ENCODE measurements around the gene TSPAN14. TPM values are rescaled to one million over a fixed set of nuclear protein-coding genes. Genes with fewer than 3 reads are reported as not detected.

The TSPAN14 gene
- total and polyA plus RNA-seq, 2 experiments from 2014 or later = 17.9 to 40.7 TPM

DNA sequence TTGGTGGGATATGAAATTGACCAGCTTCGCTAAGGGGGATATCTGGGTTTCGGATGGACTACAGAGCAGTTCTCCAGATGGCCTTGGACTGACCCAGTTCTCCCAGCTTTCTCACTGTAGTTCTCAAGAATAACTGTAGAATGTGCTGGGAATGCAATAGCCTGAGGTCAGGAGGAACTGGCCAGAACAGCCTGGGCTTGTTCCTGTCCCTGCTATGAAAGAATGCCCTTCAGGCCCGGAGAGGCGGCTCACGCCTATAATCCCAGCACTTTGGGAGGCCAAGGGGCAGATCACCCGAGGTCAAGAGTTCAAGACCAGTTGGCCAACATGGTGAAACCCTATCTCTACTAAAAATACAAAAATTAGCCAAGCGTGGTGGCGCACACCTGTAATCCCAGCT is 12.3 kb upstream of the TSPAN14 start:
- no peak overlapping the region for H3K27ac Mint-ChIP-seq
- no peak overlapping the region for H2AFZ ChIP-seq
- H3K4me3 ChIP-seq = no peak overlapping the region
- no peaks in the 10 kb centered on the region for H3K9me3 Mint-ChIP-seq
- H3K9me2 ChIP-seq (ENCODE audit: insufficient read depth) = no peaks in the 10 kb centered on the region
- H3K36me3 ChIP-seq (ENCODE audit: insufficient read depth) = no peaks in the 10 kb centered on the region
- TF ChIP-seq, protein P1, sequence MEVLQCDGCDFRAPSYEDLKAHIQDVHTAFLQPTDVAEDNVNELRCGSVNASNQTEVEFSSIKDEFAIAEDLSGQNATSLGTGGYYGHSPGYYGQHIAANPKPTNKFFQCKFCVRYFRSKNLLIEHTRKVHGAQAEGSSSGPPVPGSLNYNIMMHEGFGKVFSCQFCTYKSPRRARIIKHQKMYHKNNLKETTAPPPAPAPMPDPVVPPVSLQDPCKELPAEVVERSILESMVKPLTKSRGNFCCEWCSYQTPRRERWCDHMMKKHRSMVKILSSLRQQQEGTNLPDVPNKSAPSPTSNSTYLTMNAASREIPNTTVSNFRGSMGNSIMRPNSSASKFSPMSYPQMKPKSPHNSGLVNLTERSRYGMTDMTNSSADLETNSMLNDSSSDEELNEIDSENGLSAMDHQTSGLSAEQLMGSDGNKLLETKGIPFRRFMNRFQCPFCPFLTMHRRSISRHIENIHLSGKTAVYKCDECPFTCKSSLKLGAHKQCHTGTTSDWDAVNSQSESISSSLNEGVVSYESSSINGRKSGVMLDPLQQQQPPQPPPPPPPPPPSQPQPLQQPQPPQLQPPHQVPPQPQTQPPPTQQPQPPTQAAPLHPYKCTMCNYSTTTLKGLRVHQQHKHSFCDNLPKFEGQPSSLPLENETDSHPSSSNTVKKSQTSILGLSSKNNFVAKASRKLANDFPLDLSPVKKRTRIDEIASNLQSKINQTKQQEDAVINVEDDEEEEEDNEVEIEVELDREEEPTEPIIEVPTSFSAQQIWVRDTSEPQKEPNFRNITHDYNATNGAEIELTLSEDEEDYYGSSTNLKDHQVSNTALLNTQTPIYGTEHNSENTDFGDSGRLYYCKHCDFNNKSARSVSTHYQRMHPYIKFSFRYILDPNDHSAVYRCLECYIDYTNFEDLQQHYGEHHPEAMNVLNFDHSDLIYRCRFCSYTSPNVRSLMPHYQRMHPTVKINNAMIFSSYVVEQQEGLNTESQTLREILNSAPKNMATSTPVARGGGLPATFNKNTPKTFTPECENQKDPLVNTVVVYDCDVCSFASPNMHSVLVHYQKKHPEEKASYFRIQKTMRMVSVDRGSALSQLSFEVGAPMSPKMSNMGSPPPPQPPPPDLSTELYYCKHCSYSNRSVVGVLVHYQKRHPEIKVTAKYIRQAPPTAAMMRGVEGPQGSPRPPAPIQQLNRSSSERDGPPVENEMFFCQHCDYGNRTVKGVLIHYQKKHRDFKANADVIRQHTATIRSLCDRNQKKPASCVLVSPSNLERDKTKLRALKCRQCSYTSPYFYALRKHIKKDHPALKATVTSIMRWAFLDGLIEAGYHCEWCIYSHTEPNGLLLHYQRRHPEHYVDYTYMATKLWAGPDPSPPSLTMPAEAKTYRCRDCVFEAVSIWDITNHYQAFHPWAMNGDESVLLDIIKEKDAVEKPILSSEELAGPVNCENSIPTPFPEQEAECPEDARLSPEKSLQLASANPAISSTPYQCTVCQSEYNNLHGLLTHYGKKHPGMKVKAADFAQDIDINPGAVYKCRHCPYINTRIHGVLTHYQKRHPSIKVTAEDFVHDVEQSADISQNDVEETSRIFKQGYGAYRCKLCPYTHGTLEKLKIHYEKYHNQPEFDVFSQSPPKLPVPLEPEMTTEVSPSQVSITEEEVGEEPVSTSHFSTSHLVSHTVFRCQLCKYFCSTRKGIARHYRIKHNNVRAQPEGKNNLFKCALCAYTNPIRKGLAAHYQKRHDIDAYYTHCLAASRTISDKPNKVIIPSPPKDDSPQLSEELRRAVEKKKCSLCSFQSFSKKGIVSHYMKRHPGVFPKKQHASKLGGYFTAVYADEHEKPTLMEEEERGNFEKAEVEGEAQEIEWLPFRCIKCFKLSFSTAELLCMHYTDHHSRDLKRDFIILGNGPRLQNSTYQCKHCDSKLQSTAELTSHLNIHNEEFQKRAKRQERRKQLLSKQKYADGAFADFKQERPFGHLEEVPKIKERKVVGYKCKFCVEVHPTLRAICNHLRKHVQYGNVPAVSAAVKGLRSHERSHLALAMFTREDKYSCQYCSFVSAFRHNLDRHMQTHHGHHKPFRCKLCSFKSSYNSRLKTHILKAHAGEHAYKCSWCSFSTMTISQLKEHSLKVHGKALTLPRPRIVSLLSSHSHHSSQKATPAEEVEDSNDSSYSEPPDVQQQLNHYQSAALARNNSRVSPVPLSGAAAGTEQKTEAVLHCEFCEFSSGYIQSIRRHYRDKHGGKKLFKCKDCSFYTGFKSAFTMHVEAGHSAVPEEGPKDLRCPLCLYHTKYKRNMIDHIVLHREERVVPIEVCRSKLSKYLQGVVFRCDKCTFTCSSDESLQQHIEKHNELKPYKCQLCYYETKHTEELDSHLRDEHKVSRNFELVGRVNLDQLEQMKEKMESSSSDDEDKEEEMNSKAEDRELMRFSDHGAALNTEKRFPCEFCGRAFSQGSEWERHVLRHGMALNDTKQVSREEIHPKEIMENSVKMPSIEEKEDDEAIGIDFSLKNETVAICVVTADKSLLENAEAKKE (CRISPR knock-in tag; IDR thresholded peaks at IDR 0.05) = no peak
- TF ChIP-seq JUNB (IDR thresholded peaks at IDR 0.05; ENCODE audit: unreplicated experiment) (no peak), ZNF114 (CRISPR knock-in tag; IDR thresholded peaks at IDR 0.05) (no peak), CTCF (conservative IDR thresholded peaks at IDR 0.05; ENCODE audit: low read depth in 2 of 2) (no peak)
- H3K79me2 ChIP-seq (replicated peaks; ENCODE audit: insufficient read depth) = no peaks in the 10 kb centered on the region
- H3F3A ChIP-seq (replicated peaks; ENCODE audit: low read depth) = no peaks in the 10 kb centered on the region
- H3K36me3 Mint-ChIP-seq (ENCODE audit: low read depth) = no peaks in the 10 kb centered on the region; the same call in 2 of the 3 replicates
- no peak overlapping the region for H3K4me3 Mint-ChIP-seq
- H3K4me1 Mint-ChIP-seq = peaks cover 26% of the 10 kb centered on the region
- H3K4me2 ChIP-seq = no peak overlapping the region
- H4K20me1 ChIP-seq (replicated peaks; ENCODE audit: insufficient read depth) = no peaks in the 10 kb centered on the region
- no peak overlapping the region for H3K27ac ChIP-seq (ENCODE audit: low read depth)
- peaks cover 7% of the 10 kb centered on the region for H3K27me3 Mint-ChIP-seq (ENCODE audit: insufficient read depth, low read depth, poor library complexity)
- ATAC-seq (no peak), DNase-seq (ENCODE audit: low spot score) (no peak)
- peaks cover 7% of the 10 kb centered on the region for H3K4me1 ChIP-seq (ENCODE audit: insufficient read depth)
- no peaks in the 10 kb centered on the region for H3K27me3 ChIP-seq (ENCODE audit: insufficient read depth)

- Histone ChIP-seq H3K4me3 (no peak overlapping the region), H3K79me2 (replicated peaks; ENCODE audit: insufficient read depth) (no peaks in the 10 kb centered on the region), H2AFZ (no peak overlapping the region), H3K4me2 (no peak overlapping the region), H3K4me1 (ENCODE audit: insufficient read depth) (no peaks in the 10 kb centered on the region), H3F3A (replicated peaks; ENCODE audit: low read depth) (no peaks in the 10 kb centered on the region), H3K9me2 (ENCODE audit: insufficient read depth) (no peaks in the 10 kb centered on the region), H3K36me3 (ENCODE audit: insufficient read depth) (no peaks in the 10 kb centered on the region), H4K20me1 (replicated peaks; ENCODE audit: insufficient read depth) (no peaks in the 10 kb centered on the region), H3K27ac (ENCODE audit: low read depth) (no peak overlapping the region), H3K27me3 (ENCODE audit: insufficient read depth) (no peaks in the 10 kb centered on the region)
- H3K36me3 Mint-ChIP-seq (ENCODE audit: low read depth) = no peaks in the 10 kb centered on the region; the same call in 2 of the 3 replicates
- DNase-seq (ENCODE audit: low spot score) (no peak), ATAC-seq (no peak)
- H3K4me1 Mint-ChIP-seq = peaks cover 18% of the 10 kb centered on the region
- H3K27ac Mint-ChIP-seq = no peak overlapping the region
- H3K9me3 Mint-ChIP-seq = no peaks in the 10 kb centered on the region
- peaks cover 7% of the 10 kb centered on the region for H3K27me3 Mint-ChIP-seq (ENCODE audit: insufficient read depth, low read depth, poor library complexity)
- H3K4me3 Mint-ChIP-seq = no peak overlapping the region
- TF ChIP-seq CTCF (conservative IDR thresholded peaks at IDR 0.05; ENCODE audit: low read depth in 2 of 2) = no peak
- no peak for TF ChIP-seq JUNB (IDR thresholded peaks at IDR 0.05; ENCODE audit: unreplicated experiment)
- TF ChIP-seq ZNF331 (CRISPR knock-in tag; IDR thresholded peaks at IDR 0.05; ENCODE audit: low read depth) = no peak
Observed at GRCh38 chr10:80442879-80443278, 11.2 kb upstream of the TSPAN14 start.

Data from GM23338 (cell line).